Midbrain (tissue), 1 donor: ENCODE data around the gene CRHR2.
A peak's percentile ranks its signal among the peaks of the same experiment; 100 is the strongest.

ENCODE experiments used
- DNase-seq: peaks from one replicate; lab custom pipeline; 2025; lab: John Stamatoyannopoulos, UW

CRHR2 gene

GRCh38 chr7:30706908-30707307 is 24.7 kb upstream of the CRHR2 start:
- no peak for DNase-seq

GRCh38 chr7:30706316-30706715 is 24.1 kb upstream of the CRHR2 start:
- no peak for DNase-seq

DNA sequence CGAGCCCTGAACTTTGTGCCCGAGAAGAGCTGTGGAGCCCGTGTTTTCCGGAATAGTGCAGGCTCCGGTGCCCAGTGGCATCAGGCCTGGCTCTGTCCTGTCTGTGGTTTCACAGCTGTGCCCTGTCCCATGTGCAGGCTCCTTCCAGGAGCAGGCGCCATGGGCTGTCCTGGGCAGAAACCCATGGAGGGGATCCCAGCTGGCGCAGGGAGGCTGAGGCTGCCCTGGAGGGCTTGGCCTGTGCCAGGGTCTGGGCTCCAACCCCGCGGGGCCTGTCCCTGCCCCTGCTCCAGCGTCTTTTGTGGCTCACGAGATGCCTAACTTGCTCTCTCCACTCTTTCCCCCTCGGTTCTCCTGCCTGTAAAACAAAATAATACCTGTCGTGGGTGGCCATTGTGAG is 23.3 kb upstream of the CRHR2 start:
- DNase-seq: no peak

DNA sequence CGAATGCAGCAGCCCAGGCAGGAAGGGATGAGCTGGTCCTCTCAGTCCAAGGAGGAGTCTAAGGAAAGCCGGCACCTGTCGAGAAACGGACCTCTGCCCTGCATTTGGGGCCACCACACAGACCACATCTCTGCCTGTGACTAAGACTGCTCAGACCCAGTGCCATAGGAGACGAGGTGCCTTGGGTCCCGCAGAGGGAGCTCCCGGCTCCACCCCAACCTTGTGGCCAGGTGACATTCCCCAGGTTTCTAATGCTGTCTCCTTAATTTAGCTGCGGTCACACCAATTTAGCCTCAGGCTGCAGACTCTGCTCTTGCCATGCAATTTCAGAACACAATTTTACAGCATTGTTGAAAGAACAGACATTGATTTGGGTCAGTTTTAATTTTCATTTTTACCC is 22.8 kb upstream of the CRHR2 start:
- no peak for DNase-seq

DNA sequence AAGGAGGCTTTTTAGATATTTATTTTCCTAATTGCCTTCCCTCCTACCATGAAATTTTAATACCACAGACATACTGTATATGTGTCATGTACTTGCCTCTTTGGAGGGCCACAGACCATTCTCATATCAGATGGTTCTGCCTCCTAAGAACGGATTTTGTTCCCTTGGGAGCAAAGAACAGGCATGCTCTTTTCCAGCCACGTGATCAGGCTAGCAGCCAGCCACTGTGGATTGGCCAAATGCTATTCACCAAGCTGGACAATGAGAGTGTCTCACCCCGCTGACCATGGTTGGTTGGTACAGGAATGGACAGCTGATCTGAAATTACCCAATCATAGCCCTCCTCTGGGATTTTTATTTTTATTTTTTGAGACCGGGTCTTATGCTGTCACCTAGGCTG is 21.5 kb upstream of the CRHR2 start:
- no peak for DNase-seq

- no peak for DNase-seq
Observed at GRCh38 chr7:30702200-30702599, 19.9 kb upstream of the CRHR2 start.

GRCh38 chr7:30700941-30701340 is 18.7 kb upstream of the CRHR2 start:
- no peak for DNase-seq

GRCh38 chr7:30699706-30700495 is 17.6 kb upstream of the CRHR2 start:
- DNase-seq: no peak

DNA sequence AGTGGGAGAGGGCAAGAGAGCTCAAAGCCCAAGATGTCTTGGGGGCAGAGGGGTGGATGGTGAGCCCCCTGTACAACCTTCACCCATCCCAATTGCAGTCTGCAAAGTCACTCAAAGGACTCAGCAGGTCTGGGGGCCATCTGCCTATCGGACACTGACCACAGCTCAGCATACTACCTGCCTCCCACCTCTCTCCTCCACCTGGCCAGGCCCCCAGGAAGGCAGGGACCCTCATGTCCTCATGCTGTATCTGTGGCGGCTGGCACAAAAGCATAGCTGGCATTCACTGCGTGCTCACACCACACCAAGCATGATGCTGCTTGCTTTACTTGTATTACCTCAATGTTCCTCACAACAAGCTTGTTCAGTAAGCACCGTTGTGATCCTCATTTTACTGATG is 16.2 kb upstream of the CRHR2 start:
- no peak for DNase-seq

- DNase-seq: no peak
Observed at GRCh38 chr7:30697719-30698460, 15.6 kb upstream of the CRHR2 start.

GRCh38 chr7:30694774-30695721 is 12.8 kb upstream of the CRHR2 start:
- no peak for DNase-seq

DNA sequence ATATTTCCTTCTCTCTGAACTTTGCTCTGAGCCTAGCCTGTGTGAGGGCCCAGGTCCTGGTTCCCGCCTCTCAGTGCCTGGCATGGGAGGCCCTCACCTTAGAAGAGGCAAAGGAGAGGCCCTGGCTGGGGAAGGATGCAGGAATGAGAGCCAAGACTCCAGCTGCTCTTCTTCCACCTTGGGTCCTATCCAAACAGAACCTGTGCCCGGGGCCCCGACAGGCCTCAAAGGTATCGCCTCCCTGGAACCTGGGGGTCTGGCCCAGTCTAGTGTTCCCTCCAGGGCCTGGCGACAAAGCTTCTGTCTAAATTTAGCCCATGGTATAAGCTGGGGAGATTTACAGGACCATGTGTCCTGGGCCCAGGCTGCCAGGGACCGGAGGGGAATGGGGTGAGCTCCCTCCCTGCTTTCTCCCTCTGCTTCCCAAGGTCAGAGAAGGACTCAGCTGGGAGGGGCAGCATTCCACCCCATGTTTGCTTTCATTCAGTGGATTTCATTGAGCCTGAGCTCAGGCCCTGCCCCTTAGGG is 12.0 kb upstream of the CRHR2 start:
- no peak for DNase-seq

GRCh38 chr7:30692882-30693281 is 10.6 kb upstream of the CRHR2 start:
- DNase-seq: no peak

DNA sequence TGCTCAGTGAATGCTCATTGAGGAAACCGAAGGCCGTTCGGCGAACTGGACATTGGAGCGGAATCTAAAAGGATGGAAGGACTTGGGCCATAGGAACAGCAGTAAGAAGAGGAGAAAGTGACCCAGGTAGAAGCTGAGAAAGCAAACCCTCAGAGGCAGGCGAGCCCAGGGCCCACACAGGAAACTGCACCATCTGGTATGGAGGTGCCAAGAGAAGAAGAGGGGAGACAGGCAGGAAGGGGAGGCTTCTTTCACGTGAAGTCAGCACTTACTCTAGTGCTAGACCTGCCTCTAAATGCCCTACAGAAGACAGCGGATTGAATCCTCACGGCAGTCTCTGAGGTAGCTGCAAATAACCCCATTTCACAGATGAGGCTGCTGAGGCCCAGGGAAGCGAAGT is 10.2 kb upstream of the CRHR2 start:
- no peak for DNase-seq

- DNase-seq: no peak
Observed at GRCh38 chr7:30690011-30690410, 7.8 kb upstream of the CRHR2 start.

- no peak for DNase-seq
Observed at GRCh38 chr7:30688718-30689221, 6.5 kb upstream of the CRHR2 start.

- no peak for DNase-seq
Observed at GRCh38 chr7:30687604-30688003, 5.3 kb upstream of the CRHR2 start.

GRCh38 chr7:30684351-30684750 is 2.1 kb upstream of the CRHR2 start:
- DNase-seq: no peak

DNA sequence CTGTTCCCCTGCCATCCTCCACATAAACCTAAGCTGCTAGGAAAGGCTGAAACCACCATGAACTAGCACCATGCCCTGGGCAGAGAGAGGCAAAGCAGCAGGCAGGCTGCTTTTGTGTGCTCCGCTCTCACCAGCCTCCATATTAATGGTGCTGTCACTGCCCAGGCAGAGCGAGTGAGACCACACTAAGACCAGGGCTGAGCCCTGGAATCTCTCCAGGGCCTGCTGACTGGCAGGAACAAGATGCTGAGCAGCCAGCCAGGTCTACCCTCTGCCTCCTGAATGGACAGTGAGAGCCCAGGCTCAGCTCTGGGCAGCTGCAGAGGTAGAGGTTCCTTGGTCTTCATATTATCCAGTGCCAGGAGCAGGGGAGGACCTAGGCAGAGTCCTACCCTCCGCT is 1.6 kb upstream of the CRHR2 start:
- DNase-seq: peak; percentile 10

- DNase-seq: no peak
Observed at GRCh38 chr7:30683306-30683705, 1.1 kb upstream of the CRHR2 start.

DNA sequence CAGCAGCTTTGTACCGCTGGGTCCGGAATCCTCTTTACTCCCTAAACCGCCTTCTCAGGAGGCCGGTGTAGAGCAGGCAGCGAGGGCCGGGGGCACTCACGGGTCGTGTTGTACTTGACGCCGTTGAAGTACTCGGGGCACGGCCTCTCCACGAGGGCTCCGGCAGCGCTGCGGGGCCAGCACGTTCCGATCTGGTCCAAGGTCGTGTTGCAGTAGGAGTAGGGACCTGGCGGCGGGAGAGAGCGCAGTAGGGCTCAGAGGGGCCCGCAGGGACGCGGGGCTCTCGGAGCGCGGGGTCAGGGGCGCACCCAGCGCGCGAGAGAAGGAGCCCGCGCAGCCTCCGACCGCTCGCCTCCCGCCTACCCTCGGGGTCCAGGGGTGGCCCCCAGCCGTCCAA is 443 bp downstream of the CRHR2 start:
- no peak for DNase-seq

DNA sequence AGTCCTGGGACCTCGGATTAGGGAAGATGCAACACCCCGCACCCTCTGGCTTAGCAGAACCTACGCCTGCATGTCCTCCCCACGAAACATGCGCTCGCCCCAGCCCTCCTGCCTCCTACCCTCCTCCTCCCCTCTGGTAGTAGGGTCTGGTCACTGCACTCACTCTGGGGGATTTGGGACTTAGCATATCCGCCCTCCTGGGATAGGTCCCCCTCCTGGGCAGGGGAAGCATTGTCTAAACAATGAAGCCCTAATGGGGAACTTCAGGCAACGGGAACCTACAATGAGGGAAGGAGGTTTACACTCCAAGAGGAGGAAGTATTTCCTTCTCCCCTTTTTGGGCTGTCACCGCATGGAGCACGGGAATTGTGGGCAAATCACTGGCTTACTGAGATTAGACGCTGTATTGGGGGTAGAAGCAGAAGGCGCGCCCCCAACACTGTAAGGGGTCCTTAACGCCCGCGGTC is 892 bp downstream of the CRHR2 start:
- no peak for DNase-seq
